ENCODE results near the gene LCK. TPM values are rescaled to one million over a fixed set of nuclear protein-coding genes. Genes with fewer than 3 reads are reported as not detected.

The LCK gene
- polyA plus RNA-seq, 1 donor from 2014 or later, result 80.5 TPM

DNA sequence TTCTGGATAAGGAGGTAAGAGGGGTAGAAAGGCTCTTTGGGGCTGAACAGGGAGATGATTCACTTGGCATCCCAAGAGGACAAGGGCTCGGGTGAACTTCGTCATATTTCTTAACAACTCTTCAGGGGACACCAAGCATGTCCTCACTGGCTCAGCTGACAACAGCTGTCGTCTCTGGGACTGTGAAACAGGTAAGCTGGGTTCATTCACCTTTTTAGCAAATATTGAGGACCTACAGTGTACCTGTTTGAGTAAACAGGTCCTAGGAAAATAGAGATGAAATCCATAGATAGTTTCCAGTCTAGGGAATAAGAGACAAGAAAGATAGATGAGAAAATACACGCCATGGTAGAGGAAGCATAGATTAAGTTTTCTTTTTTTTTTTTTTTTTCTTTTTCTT, 26.8 kb upstream of the LCK start:
- no peaks in the 10 kb centered on the region for H3K27me3 Mint-ChIP-seq
- H3K4me3 Mint-ChIP-seq, result peak overlapping the region in 3 of 4 donors; percentile 78 to 98 (median 93)
- H3K9me3 Mint-ChIP-seq, result no peaks in the 10 kb centered on the region
- H3K27ac Mint-ChIP-seq, result peak overlapping the region; percentile 23 to 90 (median 75)
- H3K36me3 Mint-ChIP-seq, result peaks cover 2% of the 10 kb centered on the region
- H3K4me1 Mint-ChIP-seq, result peaks cover 12 to 27% (median 24%) of the 10 kb centered on the region in 3 donors

DNA sequence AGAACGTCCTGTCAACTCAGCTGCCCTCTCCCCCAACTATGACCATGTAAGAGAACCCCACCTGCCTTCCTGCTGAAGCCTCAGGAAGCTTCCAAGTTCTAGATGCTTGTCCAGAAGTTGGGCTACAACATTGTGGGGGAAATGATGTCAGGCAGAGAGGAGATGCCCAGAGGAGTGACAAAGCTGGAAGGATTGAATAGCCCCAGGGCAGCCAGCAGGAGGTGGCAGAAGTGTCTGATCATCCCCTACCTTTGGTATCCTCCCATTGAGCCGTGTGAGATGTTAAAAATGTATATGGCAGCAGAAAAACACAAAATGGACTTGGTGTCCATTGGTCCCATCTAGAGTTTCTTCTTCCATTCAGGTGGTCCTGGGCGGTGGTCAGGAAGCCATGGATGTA, 22.3 kb upstream of the LCK start:
- Mint-ChIP-seq H3K9me3 (no peaks in the 10 kb centered on the region), H3K27me3 (no peaks in the 10 kb centered on the region), H3K36me3 (peaks cover 7% of the 10 kb centered on the region), H3K4me1 (peaks cover 5 to 15% (median 7%) of the 10 kb centered on the region in 3 donors), H3K4me3 (peak overlapping the region in 1 of 4 donors; percentile 52), H3K27ac (peak overlapping the region in 1 of 3 donors; percentile 53)

DNA sequence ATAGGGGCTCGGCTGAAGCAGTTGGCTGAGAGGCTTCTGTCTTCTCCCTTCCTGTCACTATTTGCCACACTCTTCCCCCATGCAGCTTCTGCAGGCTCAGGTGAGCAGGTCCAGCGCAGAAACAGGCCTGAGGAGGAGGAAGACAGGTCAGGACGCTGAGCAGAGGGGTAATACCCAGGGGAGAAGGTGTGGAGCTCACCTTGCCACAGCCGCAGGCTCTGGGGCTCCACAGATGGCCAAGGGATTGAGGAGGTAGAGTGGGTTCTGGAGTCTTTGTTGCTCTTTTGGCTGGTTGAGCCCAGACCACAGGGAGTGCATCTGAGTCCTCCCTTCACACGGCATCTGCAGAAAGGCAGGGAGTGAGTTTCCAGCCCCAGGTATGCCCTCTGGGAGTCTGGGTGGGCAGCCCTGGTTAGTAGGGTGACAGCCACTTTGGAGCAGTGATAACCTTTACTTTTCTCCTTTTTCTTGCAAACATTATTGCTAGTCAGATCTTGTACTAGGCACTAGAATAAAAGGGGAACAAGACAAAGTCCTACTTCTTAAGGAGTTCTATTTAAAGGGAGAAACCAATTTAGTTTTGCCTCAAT, 19.1 kb upstream of the LCK start:
- Mint-ChIP-seq H3K4me1 (peaks cover 0 to 8% (median 3%) of the 10 kb centered on the region in 3 donors), H3K9me3 (no peaks in the 10 kb centered on the region), H3K36me3 (peaks cover 5% of the 10 kb centered on the region), H3K27ac (no peak overlapping the region), H3K27me3 (no peaks in the 10 kb centered on the region), H3K4me3 (no peak overlapping the region)

DNA sequence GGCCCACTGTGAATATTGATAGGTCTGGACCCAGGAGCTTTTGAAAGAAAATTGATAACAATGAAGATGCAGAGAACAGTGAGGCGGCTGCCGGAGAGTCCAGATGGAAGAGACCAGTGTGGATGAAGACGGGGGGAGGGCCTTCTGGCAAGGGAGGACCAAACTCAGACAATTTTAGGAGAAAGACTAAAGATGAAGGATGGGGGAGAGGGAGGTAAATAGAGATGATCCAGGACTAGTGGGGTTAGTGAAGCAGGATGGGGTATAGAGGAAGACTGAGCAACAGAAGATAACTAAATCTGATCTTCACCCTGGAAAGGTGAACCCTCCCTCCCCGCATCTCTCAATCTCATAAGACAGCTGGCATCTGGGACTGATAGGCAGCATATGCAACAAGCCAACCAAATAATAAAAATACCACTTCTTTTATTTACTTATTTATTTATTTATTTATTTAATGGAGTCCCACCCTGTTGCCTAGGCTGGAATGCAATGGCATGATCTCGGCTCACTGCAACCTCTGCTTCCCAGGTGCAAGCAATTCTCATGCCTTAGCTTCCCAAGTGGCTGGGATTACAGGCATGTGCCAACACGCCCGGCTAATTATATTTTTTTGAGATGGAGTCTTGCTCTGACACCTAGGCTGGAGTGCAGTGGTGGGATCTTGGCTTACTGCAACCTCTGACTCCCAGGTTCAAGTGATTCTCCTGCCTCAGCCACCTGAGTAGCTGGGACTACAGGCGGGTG, 18.3 kb upstream of the LCK start:
- Mint-ChIP-seq H3K4me1 (peaks cover 0 to 7% (median 2%) of the 10 kb centered on the region in 3 donors), H3K9me3 (no peaks in the 10 kb centered on the region), H3K27ac (peak overlapping the region in 1 of 3 donors; percentile 64), H3K4me3 (no peak overlapping the region), H3K27me3 (no peaks in the 10 kb centered on the region), H3K36me3 (peaks cover 5% of the 10 kb centered on the region)

DNA sequence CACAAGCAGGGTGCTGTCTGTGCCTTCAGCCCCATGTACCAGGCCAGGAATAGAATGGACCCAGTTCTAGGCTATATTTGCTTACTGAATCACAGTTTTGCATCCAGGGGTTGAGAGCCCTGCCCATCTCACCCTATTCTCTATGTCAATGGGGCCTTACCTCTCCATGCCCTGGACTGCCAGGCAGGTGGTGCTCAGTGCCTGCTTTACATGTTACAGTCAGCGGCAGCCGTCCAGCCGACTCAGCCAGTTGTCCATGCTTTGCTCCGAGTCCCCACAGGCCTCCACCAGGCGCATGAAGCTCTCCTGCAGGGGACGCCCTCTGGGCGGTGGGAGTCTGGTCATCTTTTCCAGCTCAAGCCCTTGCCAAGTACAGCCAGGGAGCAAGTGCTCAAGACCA, 16.3 kb upstream of the LCK start:
- H3K4me1 Mint-ChIP-seq, result peaks cover 4 to 8% (median 4%) of the 10 kb centered on the region in 3 donors
- no peak overlapping the region for H3K4me3 Mint-ChIP-seq
- H3K27ac Mint-ChIP-seq, result no peak overlapping the region

DNA sequence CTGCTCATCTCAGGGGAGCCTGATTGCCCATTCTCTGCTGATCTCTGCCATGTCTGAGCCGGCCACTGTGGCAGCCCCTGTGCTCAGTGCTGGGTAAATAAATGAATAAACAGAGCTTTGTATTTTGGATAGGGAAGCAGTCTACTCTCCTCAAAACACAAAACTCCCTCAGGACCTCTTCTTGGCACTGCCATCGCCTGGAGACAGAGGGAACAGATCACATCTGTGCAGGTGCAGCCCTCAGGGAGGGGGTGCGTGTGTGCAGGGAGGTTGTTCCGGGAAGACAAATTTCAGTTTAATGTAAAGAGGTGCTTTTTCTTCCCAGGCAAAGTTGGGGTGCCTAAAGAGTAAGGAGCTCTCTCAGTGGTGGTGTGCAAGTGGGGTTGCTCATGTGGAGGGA, 11.7 kb upstream of the LCK start:
- peak overlapping the region; percentile 81 to 96 (median 92) for H3K4me3 Mint-ChIP-seq
- peak overlapping the region in 1 of 3 donors; percentile 81 for H3K27ac Mint-ChIP-seq
- H3K36me3 Mint-ChIP-seq, result no peaks in the 10 kb centered on the region
- no peaks in the 10 kb centered on the region for H3K27me3 Mint-ChIP-seq
- no peaks in the 10 kb centered on the region for H3K9me3 Mint-ChIP-seq
- H3K4me1 Mint-ChIP-seq, result peaks cover 10 to 16% (median 15%) of the 10 kb centered on the region in 3 donors

More for the DNA sequence above, 16.3 kb upstream of the LCK start:
- H3K36me3 Mint-ChIP-seq, result peaks cover 5% of the 10 kb centered on the region
- no peaks in the 10 kb centered on the region for H3K27me3 Mint-ChIP-seq
- no peaks in the 10 kb centered on the region for H3K9me3 Mint-ChIP-seq

DNA sequence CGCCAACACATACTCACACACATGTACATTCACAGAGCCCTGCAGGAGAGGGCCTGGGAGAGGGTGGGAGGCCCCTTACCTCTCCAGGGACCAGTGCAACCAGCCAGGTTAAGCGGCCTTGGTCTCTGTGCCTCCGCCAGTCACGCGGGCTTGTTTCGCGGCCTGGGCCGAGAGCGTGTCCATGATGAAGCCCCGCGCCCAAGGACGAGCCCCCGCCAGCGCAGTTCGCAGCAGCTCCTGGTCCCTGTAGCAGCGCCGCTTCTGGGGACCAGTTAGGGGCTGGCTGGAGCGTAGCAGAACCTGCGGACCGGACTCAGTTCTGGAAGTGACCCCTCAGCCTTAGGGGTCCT, 11.3 kb upstream of the LCK start:
- H3K27ac Mint-ChIP-seq, result peak overlapping the region in 1 of 3 donors; percentile 81
- peaks cover 10 to 16% (median 15%) of the 10 kb centered on the region in 3 donors for H3K4me1 Mint-ChIP-seq
- no peaks in the 10 kb centered on the region for H3K36me3 Mint-ChIP-seq
- no peaks in the 10 kb centered on the region for H3K27me3 Mint-ChIP-seq
- H3K4me3 Mint-ChIP-seq, result peak overlapping the region; percentile 89 to 96 (median 94)
- no peaks in the 10 kb centered on the region for H3K9me3 Mint-ChIP-seq

DNA sequence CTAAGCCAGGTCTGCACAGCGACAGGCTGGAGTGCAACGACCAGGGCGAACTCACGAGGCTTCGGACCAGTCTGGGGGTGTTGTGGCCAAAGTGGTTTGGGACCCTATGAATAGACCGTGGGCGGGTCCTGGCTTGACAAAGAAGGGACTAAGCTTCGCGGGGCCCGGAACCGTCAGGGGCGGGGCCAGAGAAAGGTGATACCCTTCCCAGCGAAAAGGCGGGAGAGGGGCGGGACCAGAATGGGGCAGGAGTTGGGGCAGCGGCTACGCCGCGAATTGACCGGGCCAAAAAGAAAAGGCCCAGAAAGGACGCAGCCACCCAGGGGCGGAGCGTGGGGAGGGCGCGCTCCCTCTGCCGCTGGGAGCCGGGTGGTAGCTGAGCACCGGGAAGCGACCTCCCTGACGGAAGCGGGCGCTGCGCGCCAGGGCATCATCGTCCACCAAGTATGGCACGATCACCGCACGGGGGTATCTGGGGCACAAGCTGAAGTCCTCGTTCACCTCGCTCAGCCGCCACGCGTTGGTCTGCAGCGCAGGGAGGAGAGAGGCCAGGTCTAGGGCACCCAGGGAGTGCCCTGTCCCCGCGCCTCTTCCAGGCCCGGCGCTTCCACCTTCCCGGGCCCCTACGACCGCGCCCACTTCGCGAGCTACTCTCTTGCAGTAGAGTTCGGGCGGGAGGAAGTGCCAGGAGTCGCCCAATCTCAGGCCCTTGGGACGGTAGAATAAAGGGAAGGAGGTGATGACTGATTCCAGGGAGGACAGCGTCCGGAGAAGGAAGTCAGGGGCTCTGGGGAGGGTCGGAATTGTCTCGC, 10.7 kb upstream of the LCK start:
- Mint-ChIP-seq H3K27me3 (no peaks in the 10 kb centered on the region), H3K27ac (peak overlapping the region; percentile 51 to 81 (median 71))

DNA sequence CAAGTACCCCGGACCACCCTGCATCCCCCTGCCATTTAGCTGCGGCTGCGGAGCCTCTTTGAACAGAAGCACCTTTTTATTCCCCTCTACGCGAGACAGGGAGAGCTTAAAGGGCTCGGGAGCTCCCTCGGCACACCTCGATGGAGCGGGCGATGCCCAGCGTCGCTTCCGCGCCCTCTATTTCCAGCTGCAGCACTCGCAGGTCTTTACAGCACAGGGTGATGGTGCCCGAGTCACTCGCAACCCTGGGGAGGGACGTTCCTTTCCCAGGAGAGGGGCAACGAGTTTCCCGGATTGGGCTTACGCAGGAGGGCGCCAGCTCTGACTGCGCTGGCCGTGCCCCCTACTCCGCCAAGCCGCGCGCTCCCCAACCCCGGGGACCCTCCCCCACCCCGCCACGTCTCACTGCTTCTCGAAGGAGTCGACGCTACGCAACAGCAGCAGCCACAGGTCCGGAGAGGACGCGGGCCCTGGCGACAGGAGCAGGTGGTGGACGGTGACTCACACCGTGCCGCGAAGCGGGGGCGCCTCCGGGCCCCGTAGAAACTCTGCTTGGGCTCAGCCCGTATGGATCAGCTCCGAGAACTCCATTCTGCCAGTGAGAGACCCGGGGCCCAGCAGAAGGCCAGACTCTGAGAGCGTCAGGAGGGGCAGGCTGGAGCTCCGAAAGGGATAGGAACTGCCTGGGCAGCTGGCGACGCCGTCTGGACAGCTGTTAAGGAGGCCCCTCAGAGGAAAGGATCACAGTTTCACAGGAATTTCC, 9.9 kb upstream of the LCK start:
- Mint-ChIP-seq H3K4me1 (peaks cover 10 to 17% (median 16%) of the 10 kb centered on the region in 3 donors), H3K27ac (peak overlapping the region; percentile 51 to 81 (median 71)), H3K27me3 (no peaks in the 10 kb centered on the region), H3K9me3 (no peaks in the 10 kb centered on the region), H3K36me3 (no peaks in the 10 kb centered on the region), H3K4me3 (peak overlapping the region; percentile 89 to 96 (median 94))

More for the DNA sequence above, 10.7 kb upstream of the LCK start:
- Mint-ChIP-seq H3K4me1 (peaks cover 10 to 16% (median 15%) of the 10 kb centered on the region in 3 donors), H3K9me3 (no peaks in the 10 kb centered on the region), H3K4me3 (peak overlapping the region; percentile 89 to 96 (median 94)), H3K36me3 (no peaks in the 10 kb centered on the region)

DNA sequence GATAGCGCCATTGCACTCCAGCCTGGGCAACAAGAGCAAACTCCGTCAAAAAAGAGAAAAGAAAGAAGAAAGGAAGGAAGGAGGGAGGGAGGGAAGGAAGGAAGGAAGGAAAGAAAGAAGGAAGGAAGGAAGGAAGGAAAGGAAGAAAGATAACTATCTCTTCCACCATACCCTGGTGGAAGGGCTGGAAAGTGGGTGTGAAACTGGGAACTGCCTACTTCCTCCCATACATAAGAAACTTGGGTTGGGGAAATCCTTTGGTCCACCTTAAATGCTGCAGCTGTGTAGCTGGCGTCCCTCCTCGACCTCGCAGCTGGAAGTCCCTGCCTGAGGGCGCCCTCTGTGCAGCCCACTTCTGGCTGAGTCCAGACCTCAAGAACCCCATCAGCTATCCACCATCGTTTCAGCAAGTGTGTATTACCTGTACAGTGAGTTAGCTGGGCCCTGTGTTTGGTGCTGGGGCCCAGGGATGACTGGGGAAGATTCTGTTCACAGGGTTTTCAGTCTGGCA, 8.7 kb upstream of the LCK start:
- Mint-ChIP-seq H3K36me3 (no peaks in the 10 kb centered on the region), H3K9me3 (no peaks in the 10 kb centered on the region), H3K27ac (peak overlapping the region; percentile 61 to 71 (median 71)), H3K27me3 (no peaks in the 10 kb centered on the region), H3K4me3 (peak overlapping the region in 3 of 4 donors; percentile 57 to 96 (median 95)), H3K4me1 (peaks cover 19 to 28% (median 28%) of the 10 kb centered on the region in 3 donors)

DNA sequence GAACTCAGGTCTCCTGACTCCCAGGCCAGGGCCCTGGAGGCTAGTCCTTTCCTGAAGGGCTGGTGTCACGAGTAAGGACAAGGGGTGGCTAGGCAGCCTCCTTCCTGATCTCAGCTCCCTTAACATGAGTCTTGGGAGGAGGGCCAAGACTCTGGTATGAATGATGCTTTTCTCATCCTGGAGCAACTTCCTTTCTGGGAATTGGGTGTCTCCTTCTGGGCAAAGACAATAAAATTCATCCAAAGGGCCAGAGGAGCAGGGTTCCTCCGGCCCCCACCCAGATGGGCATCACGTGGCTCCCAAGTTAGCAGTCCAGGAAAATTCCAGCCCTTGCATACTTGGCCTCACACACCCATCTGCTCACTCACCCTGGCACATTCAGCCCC, 4.2 kb upstream of the LCK start, which contains the start of gene FAM167B:
Gene FAM167B (plus strand): TSS at position 335 of the 386 bp plus-strand sequence. CDS start 200 bp downstream, outside the sequence.
- H3K36me3 Mint-ChIP-seq, result no peaks in the 10 kb centered on the region
- peaks cover 2% of the 10 kb centered on the region for H3K27me3 Mint-ChIP-seq
- H3K4me3 Mint-ChIP-seq, result peak within 1 kb of the TSS; percentile 25 to 86 (median 62)
- H3K4me1 Mint-ChIP-seq, result peaks cover 38 to 52% (median 51%) of the 10 kb centered on the region in 3 donors
- peak within 1 kb of the TSS; percentile 91 to 97 (median 95) for H3K27ac Mint-ChIP-seq
- H3K9me3 Mint-ChIP-seq, result no peaks in the 10 kb centered on the region

DNA sequence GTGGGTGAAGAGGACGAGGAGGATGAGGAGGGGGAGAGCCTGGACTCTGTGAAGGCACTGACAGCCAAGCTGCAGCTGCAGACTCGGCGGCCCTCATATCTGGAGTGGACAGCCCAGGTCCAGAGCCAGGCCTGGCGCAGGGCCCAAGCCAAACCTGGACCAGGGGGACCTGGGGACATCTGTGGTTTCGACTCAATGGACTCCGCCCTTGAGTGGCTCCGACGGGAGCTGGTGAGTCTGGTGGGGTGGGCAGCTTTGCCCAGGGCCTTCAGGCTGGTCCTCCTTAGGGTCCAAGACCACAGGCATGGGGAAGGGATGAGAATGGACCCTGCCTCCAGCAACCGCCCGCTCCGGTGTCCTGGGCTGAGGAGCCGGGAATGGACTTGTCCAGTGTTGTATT, 3.6 kb upstream of the LCK start:
- Mint-ChIP-seq H3K9me3 (no peaks in the 10 kb centered on the region), H3K27ac (peak overlapping the region; percentile 91 to 97 (median 95)), H3K4me1 (peaks cover 42 to 53% (median 51%) of the 10 kb centered on the region in 3 donors), H3K4me3 (peak overlapping the region in 2 of 4 donors; percentile 18 to 84), H3K36me3 (no peaks in the 10 kb centered on the region), H3K27me3 (peaks cover 2% of the 10 kb centered on the region)

DNA sequence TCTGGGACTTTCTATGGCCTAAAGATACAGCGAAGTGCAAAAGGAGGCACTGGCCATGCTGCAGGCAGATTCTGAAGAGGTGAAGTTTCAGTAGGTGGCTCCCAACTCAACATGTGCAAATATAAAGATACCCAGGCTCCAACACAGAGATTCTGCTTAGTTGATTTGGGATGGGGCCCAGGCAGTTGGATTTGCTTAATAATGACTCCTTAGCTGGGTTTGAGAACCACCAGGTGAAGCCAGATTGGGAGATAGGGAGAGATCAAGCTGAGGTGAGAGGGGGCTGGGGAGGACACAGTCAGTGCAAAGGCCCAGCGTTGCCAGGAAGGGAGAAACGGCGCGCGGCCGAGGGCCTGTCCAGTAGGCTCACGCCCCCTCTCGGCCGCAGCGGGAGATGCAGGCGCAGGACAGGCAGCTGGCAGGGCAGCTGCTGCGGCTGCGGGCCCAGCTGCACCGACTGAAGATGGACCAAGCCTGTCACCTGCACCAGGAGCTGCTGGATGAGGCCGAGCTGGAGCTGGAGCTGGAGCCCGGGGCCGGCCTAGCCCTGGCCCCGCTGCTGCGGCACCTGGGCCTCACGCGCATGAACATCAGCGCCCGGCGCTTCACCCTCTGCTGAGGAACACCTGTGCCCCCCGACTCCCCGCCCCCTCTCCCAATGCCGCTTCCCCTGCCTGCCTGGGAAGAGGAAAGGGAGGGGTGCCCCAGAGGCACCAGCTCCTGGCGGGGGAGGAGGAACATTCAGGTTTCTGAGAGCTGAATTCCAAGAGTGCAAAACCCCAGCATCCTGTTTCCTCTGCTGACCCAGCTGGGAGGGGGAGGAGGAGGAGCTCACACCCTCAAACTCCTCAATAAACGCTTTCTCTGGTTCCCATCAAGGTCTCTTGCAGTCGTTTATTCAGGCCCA, 2.8 kb upstream of the LCK start:
- Mint-ChIP-seq H3K27me3 (peaks cover 2% of the 10 kb centered on the region), H3K4me1 (peaks cover 48 to 57% (median 56%) of the 10 kb centered on the region in 3 donors), H3K36me3 (no peaks in the 10 kb centered on the region), H3K27ac (peak overlapping the region; percentile 91 to 97 (median 95)), H3K4me3 (peak overlapping the region; percentile 41 to 86 (median 84)), H3K9me3 (no peaks in the 10 kb centered on the region)
